Keratinocyte (primary cell): ENCODE results near the gene PARK7.

ENCODE experiments used
- EZH2 ChIP-seq: IDR thresholded peaks from one replicate; pipeline ENCODE4 v1.6.1; 2012; ENCODE audit warnings: inconsistent platforms, mild to moderate bottlenecking, low read length, moderate library complexity
- TF ChIP-seq, protein P1 (sequence below), 3 experiments: IDR thresholded peaks in 1 of 3; conservative IDR thresholded peaks in 1 of 3; optimal IDR thresholded peaks in 1 of 3; 2 replicates in 2 of 3; 3 replicates in 1 of 3; pipeline versions ENCODE3 to v1.5.1; 2011; ENCODE audit warnings: low read length in 3 of 3, mild to moderate bottlenecking in 3 of 3, moderate library complexity in 2 of 3, control low read depth in 1 of 3, inconsistent platforms in 1 of 3; ENCODE audit not compliant: insufficient read depth in 2 of 3; ENCODE audit errors: extremely low read depth in 1 of 3

DNA sequence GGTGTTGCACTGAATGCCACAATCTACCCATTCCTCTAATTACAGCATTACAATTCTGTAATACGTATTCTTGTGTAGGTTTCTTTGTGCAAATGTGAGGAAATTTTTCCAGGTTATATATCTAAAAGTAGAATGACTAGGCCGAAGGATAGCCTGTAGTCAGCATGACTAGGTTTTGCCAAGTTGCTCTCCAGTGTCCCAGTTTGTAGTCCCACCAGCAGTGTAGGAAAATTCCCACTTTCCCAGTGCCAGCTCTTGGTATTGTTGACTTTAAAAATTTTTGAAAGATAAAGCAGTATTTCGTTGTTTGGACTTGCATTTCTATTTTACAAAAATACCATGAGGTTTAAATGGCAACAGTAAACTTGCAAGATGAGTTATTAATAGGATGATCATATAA is 3.0 kb downstream of the PARK7 start:
- TF ChIP-seq, protein P1, sequence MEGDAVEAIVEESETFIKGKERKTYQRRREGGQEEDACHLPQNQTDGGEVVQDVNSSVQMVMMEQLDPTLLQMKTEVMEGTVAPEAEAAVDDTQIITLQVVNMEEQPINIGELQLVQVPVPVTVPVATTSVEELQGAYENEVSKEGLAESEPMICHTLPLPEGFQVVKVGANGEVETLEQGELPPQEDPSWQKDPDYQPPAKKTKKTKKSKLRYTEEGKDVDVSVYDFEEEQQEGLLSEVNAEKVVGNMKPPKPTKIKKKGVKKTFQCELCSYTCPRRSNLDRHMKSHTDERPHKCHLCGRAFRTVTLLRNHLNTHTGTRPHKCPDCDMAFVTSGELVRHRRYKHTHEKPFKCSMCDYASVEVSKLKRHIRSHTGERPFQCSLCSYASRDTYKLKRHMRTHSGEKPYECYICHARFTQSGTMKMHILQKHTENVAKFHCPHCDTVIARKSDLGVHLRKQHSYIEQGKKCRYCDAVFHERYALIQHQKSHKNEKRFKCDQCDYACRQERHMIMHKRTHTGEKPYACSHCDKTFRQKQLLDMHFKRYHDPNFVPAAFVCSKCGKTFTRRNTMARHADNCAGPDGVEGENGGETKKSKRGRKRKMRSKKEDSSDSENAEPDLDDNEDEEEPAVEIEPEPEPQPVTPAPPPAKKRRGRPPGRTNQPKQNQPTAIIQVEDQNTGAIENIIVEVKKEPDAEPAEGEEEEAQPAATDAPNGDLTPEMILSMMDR (optimal IDR thresholded peaks at IDR 0.05 in 1 of 3, IDR thresholded peaks at IDR 0.05 in 1 of 3, conservative IDR thresholded peaks at IDR 0.05 in 1 of 3; ENCODE audit: extremely low read depth in 1 of 3, insufficient read depth in 2 of 3, low read length in 3 of 3): no peak
- no peak for TF ChIP-seq EZH2
